Body of pancreas (tissue), 4 donors: ENCODE measurements around the gene SRGAP2C.
"Not testable (repeated sequence)": the region's sequence is repeated elsewhere in the genome, so short reads cannot be mapped to it uniquely, and the experiment has no call there.

ENCODE experiments used
- POLR2A ChIP-seq, 3 donors: fragments of 450-650 bp; IDR thresholded peaks; one replicate each; pipeline ENCODE4 v1.6.1; 2016; ENCODE audit warnings: antibody characterized with exemption in 3 of 3, mild to moderate bottlenecking in 2 of 3
- TF ChIP-seq, protein P1 (sequence below), 7 experiments: fragments of 450-650 bp in 4 of 7; fragments of 200-600 bp in 3 of 7; sonication (generic) in 3 of 7; IDR thresholded peaks; one replicate each; pipeline ENCODE4 v1.5.1; 2016 to 2019; ENCODE audit warnings: antibody characterized with exemption in 7 of 7

DNA sequence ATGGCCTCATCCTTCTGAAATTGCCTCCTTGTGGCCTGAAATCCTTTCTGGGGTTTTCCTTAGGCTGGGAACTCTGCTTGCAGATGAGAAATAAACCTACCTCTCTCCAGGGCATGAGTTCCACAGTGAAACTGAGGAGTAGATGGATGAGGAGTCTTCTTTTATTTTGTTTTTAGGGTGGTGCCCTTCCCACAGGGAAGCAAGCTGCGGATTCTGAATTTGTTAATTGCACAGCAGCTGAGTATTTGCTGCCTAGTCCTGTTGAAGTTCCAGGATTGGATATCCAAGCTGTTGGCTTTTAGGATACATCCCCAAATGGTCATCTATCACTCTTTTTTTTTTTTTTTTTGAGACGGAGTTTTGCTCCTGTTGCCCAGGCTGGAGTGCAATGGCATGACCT is 73.4 kb downstream of the SRGAP2C start:
- TF ChIP-seq, protein P1, sequence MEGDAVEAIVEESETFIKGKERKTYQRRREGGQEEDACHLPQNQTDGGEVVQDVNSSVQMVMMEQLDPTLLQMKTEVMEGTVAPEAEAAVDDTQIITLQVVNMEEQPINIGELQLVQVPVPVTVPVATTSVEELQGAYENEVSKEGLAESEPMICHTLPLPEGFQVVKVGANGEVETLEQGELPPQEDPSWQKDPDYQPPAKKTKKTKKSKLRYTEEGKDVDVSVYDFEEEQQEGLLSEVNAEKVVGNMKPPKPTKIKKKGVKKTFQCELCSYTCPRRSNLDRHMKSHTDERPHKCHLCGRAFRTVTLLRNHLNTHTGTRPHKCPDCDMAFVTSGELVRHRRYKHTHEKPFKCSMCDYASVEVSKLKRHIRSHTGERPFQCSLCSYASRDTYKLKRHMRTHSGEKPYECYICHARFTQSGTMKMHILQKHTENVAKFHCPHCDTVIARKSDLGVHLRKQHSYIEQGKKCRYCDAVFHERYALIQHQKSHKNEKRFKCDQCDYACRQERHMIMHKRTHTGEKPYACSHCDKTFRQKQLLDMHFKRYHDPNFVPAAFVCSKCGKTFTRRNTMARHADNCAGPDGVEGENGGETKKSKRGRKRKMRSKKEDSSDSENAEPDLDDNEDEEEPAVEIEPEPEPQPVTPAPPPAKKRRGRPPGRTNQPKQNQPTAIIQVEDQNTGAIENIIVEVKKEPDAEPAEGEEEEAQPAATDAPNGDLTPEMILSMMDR (IDR thresholded peaks at IDR 0.05): not testable (repeated sequence)
- TF ChIP-seq POLR2A (IDR thresholded peaks at IDR 0.05): not testable (repeated sequence)
